ENCODE data around the gene OR2G2. TPM values are rescaled to one million over a fixed set of nuclear protein-coding genes. Genes with fewer than 3 reads are reported as not detected.

OR2G2 gene
- total RNA-seq, 1 donor from 2014 or later: not detected

- H3K27ac ChIP-seq: no peak overlapping the region
- H3K36me3 ChIP-seq: no peaks in the 10 kb centered on the region
- intact Hi-C loops (cut with DNase I): no loop called here
- no peak overlapping the region for H3K4me3 ChIP-seq
- DNase-seq (ENCODE audit: extremely low spot score in 2 of 2): no peak
- no peaks in the 10 kb centered on the region for H3K9me3 ChIP-seq
- TF ChIP-seq CTCF (IDR thresholded peaks at IDR 0.05) (no peak), POLR2AphosphoS5 (IDR thresholded peaks at IDR 0.05; ENCODE audit: insufficient read depth in 1 of 2, low read depth in 1 of 2) (no peak), POLR2A (IDR thresholded peaks at IDR 0.05) (no peak)
- no peaks in the 10 kb centered on the region for H3K4me1 ChIP-seq
- H3K27me3 ChIP-seq: no peaks in the 10 kb centered on the region
Measured at GRCh38 chr1:247578946-247579460, 9.2 kb upstream of the OR2G2 start.

- intact Hi-C loops (cut with DNase I): no loop called here
- no peaks in the 10 kb centered on the region for H3K4me1 ChIP-seq
- no peaks in the 10 kb centered on the region for H3K27me3 ChIP-seq
- no peaks in the 10 kb centered on the region for H3K9me3 ChIP-seq
- H3K4me3 ChIP-seq: no peak within 1 kb of the TSS
- no peak within 1 kb of the TSS for H3K27ac ChIP-seq
- no peaks in the 10 kb centered on the region for H3K36me3 ChIP-seq
- no peak for DNase-seq (ENCODE audit: extremely low spot score in 2 of 2)
- TF ChIP-seq CTCF (IDR thresholded peaks at IDR 0.05) (no peak), POLR2AphosphoS5 (IDR thresholded peaks at IDR 0.05; ENCODE audit: insufficient read depth in 1 of 2, low read depth in 1 of 2) (no peak), POLR2A (IDR thresholded peaks at IDR 0.05) (no peak)
Measured at GRCh38 chr1:247605286-247605685, 17.1 kb downstream of the OR2G2 start, which contains the start of gene OR2G3. Gene OR2G3, plus strand, starts transcription at chr1:247605586. Its CDS starts 0 bp downstream, at chr1:247605586.

- TF ChIP-seq POLR2A (IDR thresholded peaks at IDR 0.05) (no peak), POLR2AphosphoS5 (IDR thresholded peaks at IDR 0.05; ENCODE audit: insufficient read depth in 1 of 2, low read depth in 1 of 2) (no peak), CTCF (IDR thresholded peaks at IDR 0.05) (no peak)
- no peaks in the 10 kb centered on the region for H3K36me3 ChIP-seq
- no peak for DNase-seq (ENCODE audit: extremely low spot score in 2 of 2)
- no peak overlapping the region for H3K4me3 ChIP-seq
- H3K4me1 ChIP-seq: no peaks in the 10 kb centered on the region
- no peaks in the 10 kb centered on the region for H3K27me3 ChIP-seq
- H3K27ac ChIP-seq: no peak overlapping the region
- intact Hi-C loops (cut with DNase I): no loop called here
- H3K9me3 ChIP-seq: no peaks in the 10 kb centered on the region
Measured at GRCh38 chr1:247613405-247613804, 25.2 kb downstream of the OR2G2 start.

DNA sequence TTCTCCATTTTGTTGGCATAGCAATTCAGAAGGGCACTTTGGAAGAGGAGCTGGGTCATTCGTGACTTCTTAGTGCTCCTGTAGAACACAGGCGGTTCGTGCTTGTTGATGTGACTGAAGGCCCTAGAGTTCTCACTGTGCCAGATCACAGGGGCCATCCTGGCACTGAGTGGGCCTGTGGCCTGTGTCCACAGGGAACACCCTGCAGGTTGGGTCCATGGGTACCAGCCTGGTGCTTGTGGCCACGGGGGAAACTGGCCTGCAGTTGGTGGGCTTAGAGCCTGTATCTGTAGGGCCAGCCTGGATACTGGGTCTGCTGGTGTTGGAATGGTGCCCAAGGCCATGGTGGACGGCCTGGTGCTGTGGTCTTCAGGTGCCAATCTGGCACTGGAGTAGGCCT lies 26.5 kb downstream of the OR2G2 start:
- no peaks in the 10 kb centered on the region for H3K36me3 ChIP-seq
- no peak overlapping the region for H3K4me3 ChIP-seq
- H3K27ac ChIP-seq: no peak overlapping the region
- DNase-seq (ENCODE audit: extremely low spot score in 2 of 2): no peak
- TF ChIP-seq POLR2A (IDR thresholded peaks at IDR 0.05): no peak
- no peak for TF ChIP-seq CTCF (IDR thresholded peaks at IDR 0.05)
- TF ChIP-seq POLR2AphosphoS5 (IDR thresholded peaks at IDR 0.05; ENCODE audit: insufficient read depth in 1 of 2, low read depth in 1 of 2): no peak
- intact Hi-C loops (cut with DNase I): no loop called here
- no peaks in the 10 kb centered on the region for H3K27me3 ChIP-seq
- H3K9me3 ChIP-seq: no peaks in the 10 kb centered on the region
- no peaks in the 10 kb centered on the region for H3K4me1 ChIP-seq

DNA sequence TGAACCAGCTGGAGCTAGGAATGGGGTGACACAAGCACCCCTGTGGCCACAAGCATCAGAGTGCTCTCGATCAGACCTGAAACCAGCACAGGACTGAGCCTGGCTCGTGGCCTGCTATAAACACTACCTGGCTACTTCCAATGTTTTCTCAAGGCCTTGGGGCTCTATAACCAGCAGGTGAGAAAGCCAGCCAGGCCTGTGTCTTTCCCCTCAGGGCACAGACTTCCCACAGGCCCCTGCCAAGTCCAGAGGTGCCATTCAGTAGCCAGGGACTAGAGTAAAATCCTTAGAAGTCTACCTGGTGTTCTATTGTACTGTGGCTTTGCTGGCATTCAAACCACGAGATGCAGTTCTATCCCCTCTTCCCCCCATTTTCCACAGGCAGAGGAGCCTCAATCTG lies 39.8 kb downstream of the OR2G2 start:
- Histone ChIP-seq H3K27ac (no peak overlapping the region), H3K9me3 (no peaks in the 10 kb centered on the region), H3K36me3 (no peaks in the 10 kb centered on the region), H3K4me1 (no peaks in the 10 kb centered on the region), H3K4me3 (no peak overlapping the region), H3K27me3 (no peaks in the 10 kb centered on the region)
- intact Hi-C loops (cut with DNase I): no loop called here
- no peak for TF ChIP-seq CTCF (IDR thresholded peaks at IDR 0.05)
- TF ChIP-seq POLR2A (IDR thresholded peaks at IDR 0.05): no peak
- no peak for TF ChIP-seq POLR2AphosphoS5 (IDR thresholded peaks at IDR 0.05; ENCODE audit: insufficient read depth in 1 of 2, low read depth in 1 of 2)
- DNase-seq (ENCODE audit: extremely low spot score in 2 of 2): no peak
